HAP-1 (cell line): ENCODE measurements around the gene INSYN2A.

ENCODE experiments used
- DNase-seq, 2 experiments: peaks; one replicate each; pipeline ENCODE4 v3.0.0-alpha.2; 2016 to 2020; ENCODE audit warnings: low spot score in 2 of 2
- H3K27me3 ChIP-seq: fragments of 250-450 bp; sonication (Bioruptor Pico); 2 replicates; pipeline ENCODE4 v1.5.1; 2020; ENCODE audit warnings: low read depth, mild to moderate bottlenecking, moderate library complexity
- H3K36me3 ChIP-seq: fragments of 250-450 bp; sonication (Bioruptor Pico); replicated peaks from 2 replicates; pipeline ENCODE4 v1.5.1; 2020; ENCODE audit warnings: mild to moderate bottlenecking
- H3K4me1 ChIP-seq: fragments of 250-450 bp; sonication (Bioruptor Pico); 2 replicates; pipeline ENCODE4 v1.5.1; 2020; ENCODE audit warnings: mild to moderate bottlenecking
- H3K4me3 ChIP-seq: fragments of 250-450 bp; sonication (Bioruptor Pico); 2 replicates; pipeline ENCODE4 v1.5.1; 2020; ENCODE audit warnings: mild to moderate bottlenecking, moderate library complexity
- H3K9me3 ChIP-seq: fragments of 250-450 bp; sonication (Bioruptor Pico); 2 replicates; pipeline ENCODE4 v1.5.1; 2020; ENCODE audit warnings: mild to moderate bottlenecking, moderate library complexity
- in situ Hi-C: fragments of 300-500 bp; cut with MboI; formaldehyde crosslinking; loops from 3 replicates; pipeline ENCODE4 v1.14.3; 2020; ENCODE audit warnings: low sequenced_read_pairs, inconsistent platforms, mixed read lengths

INSYN2A gene, protein sequence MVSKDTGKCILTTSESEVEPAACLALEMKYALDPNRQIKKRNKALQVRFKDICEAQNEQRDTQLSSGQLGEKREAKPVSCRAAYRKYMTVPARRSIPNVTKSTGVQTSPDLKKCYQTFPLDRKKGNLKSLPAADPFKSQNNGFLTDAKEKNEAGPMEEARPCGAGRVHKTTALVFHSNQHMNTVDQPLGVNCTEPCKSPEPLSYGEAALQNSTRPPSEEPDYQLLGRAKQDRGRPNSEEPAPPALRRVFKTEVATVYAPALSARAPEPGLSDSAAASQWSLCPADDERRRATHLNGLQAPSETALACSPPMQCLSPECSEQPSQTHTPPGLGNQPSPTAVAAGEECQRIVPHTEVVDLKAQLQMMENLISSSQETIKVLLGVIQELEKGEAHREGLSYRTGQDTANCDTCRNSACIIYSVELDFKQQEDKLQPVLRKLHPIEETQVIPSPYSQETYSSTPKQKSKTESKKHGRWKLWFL

DNA sequence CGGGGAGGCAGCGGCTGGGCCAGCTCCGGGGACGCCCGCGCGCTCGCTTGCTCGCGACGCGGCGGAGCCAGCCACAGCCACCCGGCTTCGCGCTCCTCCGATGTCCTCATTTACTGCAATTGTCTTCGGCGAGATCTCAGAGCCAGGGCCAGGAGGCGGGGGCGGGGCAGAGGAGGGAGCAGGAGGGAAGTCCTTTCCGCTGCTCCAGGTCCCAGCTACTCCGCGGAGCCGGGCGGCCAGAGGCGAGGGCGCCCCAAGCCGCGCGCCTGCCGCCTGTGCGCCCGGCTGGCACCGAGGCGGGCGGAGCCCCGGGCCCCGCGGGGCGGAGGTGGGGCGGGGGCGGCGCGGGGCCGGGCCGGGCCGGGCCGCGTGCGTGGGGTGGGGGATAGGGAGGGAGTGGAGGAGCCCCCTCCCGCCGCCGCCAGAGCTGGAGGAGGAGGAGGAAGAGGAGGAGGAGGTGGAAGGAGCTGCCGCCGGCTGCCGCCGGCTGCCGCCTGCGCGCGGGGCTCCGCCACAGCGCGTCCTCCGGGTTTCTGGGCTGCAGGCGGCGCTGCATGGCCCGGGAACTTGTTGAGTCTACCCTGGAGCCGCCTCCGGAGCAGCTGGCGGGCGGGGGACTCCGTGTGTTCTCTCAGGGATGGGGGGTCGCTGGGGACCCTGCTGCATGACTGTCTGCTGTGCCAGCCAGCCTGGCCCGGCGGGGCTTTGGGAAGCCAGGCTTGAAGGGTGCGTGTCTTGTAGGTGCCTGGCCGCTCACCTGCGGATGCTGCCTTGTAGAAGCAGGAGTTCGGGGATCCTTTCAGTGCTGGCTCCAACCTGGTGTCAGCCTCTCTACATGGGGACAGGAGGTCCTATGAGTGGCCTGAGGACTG lies at the start of gene INSYN2A:
Gene INSYN2A, minus strand, starts transcription at position 310 of the 872 bp plus-strand sequence. CDS start 20,196 bp downstream, outside the sequence.
- no peak within 1 kb of the TSS for H3K4me3 ChIP-seq
- no peak for DNase-seq

DNA sequence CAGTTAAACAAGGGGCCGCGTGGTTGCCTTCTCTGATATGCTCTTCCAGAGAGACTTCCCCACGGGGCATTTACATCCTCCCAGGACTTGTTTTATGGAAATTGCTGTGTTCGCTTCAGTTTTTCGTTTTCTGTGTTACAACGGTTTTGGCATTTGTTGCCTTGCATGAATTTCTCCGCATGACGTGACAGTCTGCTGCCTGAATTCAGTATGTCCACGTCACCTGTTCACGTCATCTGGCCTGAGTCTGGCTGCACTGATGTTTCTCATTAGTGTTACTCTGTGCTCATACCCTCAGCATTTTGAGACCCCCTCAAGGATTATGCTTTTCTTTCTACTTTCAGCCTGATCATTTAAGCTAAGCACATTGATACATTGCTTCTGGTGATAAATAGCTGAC lies 49.1 kb upstream of the INSYN2A start:
- no peaks in the 10 kb centered on the region for H3K27me3 ChIP-seq
- in situ Hi-C loops = no loop called here
- DNase-seq = no peak
- no peaks in the 10 kb centered on the region for H3K9me3 ChIP-seq
- H3K4me3 ChIP-seq = no peak overlapping the region
- no peaks in the 10 kb centered on the region; the same call in 1 of the 2 replicates for H3K36me3 ChIP-seq
- H3K4me1 ChIP-seq = no peaks in the 10 kb centered on the region

More for the DNA sequence above, at the start of gene INSYN2A:
- H3K36me3 ChIP-seq = no peaks in the 10 kb centered on the region
- in situ Hi-C loops = no loop called here
- H3K9me3 ChIP-seq = no peaks in the 10 kb centered on the region
- no peaks in the 10 kb centered on the region for H3K27me3 ChIP-seq
- H3K4me1 ChIP-seq = no peaks in the 10 kb centered on the region

DNA sequence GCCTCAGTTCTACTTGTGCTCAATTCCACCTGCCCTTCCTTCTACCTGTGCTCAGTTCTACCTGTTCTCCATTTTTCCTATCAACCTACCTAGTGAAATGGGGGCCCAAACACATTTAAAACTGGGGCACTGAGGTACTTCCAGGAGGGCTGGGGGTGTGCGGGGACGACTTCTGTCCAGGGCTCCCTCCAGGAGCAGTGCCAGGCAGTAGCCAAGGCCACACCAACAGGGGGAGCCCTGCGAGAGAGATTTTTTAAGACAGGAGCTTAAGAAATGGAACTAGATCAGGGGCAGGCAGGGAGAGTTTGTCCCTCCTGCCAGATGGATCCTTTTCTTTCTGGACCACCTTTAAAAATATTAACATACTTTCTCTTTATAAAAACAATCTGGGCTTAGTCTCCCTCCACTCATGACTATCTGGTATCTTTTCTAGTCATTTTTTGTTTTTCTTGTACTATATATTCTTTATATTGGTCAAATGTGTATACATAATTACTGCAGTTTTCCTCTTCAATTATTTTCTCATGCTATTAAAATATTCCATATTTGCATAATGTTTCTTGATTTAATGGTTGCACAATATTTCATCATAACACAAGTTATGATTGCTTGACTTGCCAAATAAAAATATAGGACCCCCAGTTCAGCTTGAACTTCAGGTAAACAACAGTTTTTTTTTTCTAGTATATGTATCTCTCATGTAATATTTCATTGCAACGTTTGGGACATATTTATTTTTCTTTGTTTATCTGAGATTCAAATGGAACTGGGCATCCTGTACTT lies 47.3 kb upstream of the INSYN2A start:
- DNase-seq = peak; percentile 12 to 74
- H3K36me3 ChIP-seq = no peaks in the 10 kb centered on the region; the same call in 1 of the 2 replicates

DNA sequence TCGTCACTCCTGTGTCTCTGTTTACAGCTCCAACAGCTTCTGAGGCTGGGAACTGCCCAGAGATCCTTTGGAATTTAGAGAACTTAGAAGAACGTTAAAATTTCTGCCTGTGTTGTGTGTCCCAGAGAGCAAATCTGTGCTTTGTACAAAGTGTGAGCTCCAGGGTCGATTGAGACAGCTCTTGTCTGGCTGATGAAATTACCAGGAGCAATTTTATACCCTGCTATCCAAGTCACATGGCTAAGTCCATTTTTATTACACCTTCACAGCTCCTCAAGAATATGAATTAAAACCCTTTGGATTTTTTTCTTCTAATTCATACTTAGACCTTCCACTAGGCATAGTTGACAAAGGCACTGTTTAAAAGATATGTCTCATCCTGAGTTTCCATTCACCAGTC lies 46.5 kb upstream of the INSYN2A start:
- H3K27me3 ChIP-seq = no peaks in the 10 kb centered on the region
- no peaks in the 10 kb centered on the region for H3K4me1 ChIP-seq
- H3K4me3 ChIP-seq = no peak overlapping the region
- DNase-seq = no peak
- in situ Hi-C loops = no loop called here
- H3K9me3 ChIP-seq = no peaks in the 10 kb centered on the region
- no peaks in the 10 kb centered on the region for H3K36me3 ChIP-seq

More for the DNA sequence above, 47.3 kb upstream of the INSYN2A start:
- in situ Hi-C loops = no loop called here
- Histone ChIP-seq H3K9me3 (no peaks in the 10 kb centered on the region), H3K4me3 (no peak overlapping the region), H3K4me1 (no peaks in the 10 kb centered on the region), H3K27me3 (no peaks in the 10 kb centered on the region)

DNA sequence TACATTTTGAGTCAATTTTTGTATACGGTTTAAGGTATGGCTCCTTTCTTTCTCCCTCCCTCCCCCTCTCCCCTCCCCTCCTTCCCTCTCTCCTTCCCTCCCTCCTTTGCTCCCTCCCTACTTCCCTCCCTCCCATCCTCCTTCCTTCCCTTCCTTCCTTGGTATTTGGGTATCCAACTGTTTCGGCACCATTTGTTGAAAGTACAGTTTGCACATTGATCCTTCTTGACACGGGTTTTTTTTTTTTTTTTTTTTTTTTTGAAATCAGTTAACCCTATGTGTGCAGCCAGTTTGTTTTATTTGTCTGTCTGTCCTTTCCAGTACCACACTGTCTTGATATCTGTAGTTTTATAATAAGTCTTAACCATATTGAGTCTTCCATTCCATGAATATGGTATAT lies 39.9 kb upstream of the INSYN2A start:
- no peak overlapping the region for H3K4me3 ChIP-seq
- H3K36me3 ChIP-seq = no peaks in the 10 kb centered on the region
- no peaks in the 10 kb centered on the region for H3K27me3 ChIP-seq
- in situ Hi-C loops = no loop called here
- H3K4me1 ChIP-seq = peaks cover 13% of the 10 kb centered on the region
- DNase-seq = no peak
- no peaks in the 10 kb centered on the region for H3K9me3 ChIP-seq

DNA sequence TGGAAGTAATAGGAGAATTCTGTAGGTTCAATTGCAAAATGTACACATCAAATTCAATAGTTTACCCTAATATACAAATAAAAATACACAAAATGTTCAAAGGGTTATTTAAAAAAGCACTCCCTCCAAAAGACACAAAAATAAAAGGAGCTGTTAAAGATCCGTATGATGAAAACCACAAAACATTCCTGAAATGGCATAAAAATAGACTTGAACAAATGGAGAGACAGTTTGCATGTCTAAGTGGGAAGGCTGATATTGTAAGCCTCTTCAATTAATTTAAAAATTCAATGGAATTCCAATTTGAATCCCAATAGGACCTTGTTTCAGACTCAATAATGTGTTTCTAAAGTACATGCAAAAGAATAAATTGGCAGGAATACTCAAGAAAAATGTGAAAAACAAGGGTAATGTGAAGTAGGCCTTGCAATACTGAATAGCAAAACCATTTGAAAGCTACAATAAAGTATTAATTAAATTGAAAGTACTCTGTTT lies 38.0 kb upstream of the INSYN2A start:
- peak in 1 of 2 experiments; percentile 96 for DNase-seq
- Histone ChIP-seq H3K4me1 (peaks cover 13% of the 10 kb centered on the region), H3K9me3 (no peaks in the 10 kb centered on the region), H3K4me3 (no peak overlapping the region), H3K36me3 (no peaks in the 10 kb centered on the region), H3K27me3 (no peaks in the 10 kb centered on the region)
- in situ Hi-C loops = no loop called here

DNA sequence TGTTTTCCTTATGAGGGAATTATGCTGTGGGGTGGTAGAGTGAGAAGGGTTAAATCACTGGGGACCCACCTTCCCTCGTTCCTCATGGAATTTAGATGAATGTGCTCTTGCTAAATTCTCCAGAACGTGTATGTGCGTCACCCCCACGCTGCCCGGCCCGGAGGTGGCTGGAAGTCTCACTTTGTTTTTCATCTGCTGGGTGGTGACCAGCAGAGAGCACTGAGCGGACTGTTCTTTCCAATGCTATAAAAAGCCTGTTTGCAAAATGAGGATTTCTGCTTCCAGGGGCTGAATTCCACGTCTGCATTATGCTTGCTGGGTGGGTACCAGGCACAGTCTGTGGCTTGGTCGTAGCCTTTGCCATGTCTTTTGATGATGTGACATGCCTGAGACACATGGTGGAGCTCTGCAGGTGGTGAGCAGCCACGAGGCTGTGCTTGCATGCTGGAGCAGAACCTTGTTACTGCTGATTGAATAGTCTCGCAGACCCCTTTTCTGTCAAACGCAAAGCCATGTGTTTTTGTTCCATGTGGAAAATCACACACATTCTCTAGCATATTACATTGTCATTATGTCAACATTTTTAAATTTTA lies 31.9 kb upstream of the INSYN2A start:
- in situ Hi-C loops = no loop called here
- Histone ChIP-seq H3K27me3 (no peaks in the 10 kb centered on the region), H3K36me3 (no peaks in the 10 kb centered on the region), H3K4me3 (no peak overlapping the region), H3K9me3 (no peaks in the 10 kb centered on the region), H3K4me1 (peaks cover under 1% of the 10 kb centered on the region; the same call in 1 of the 2 replicates)
- no peak for DNase-seq

DNA sequence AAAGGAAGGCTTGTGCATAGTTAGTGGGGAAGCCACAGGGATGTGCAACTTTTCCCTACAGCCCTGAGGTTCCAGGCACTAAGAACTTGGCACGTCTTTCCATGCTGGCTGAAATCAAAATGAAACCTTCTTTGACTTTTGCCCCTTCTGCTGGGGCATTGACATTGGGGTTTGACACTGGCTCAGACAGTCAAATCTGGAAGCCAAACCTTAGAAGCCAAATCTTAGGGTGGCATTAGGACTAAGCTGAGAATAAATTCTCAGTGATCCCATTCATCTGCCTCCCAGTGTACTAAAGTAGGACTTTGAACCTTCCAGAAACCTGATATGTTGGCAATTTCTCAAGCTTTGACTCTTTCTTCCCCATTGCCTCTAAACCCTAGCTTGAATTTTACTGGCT lies 31.3 kb upstream of the INSYN2A start:
- in situ Hi-C loops = no loop called here
- DNase-seq = no peak
- Histone ChIP-seq H3K4me1 (no peaks in the 10 kb centered on the region), H3K4me3 (no peak overlapping the region), H3K36me3 (no peaks in the 10 kb centered on the region), H3K27me3 (no peaks in the 10 kb centered on the region), H3K9me3 (no peaks in the 10 kb centered on the region)

DNA sequence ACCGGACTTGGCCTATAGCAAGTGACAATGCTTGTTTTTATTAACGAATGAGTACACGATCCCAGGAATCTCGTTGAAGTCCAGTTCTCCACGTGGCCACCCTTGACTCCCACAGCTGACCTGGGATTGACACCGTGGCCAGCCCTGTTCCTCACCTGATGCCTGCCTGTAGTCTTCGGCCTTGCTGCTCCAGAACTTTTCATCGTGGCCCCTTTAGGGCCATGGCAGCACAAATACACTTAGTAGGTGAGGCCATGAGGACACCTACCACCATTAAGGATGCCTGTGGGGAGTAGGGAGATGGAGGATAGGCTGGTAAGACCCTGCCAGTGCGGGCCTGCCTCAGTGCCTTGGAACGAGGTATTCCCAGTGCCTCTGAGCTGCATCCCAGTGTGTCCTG lies 30.6 kb upstream of the INSYN2A start:
- Histone ChIP-seq H3K9me3 (no peaks in the 10 kb centered on the region), H3K36me3 (no peaks in the 10 kb centered on the region), H3K27me3 (no peaks in the 10 kb centered on the region), H3K4me3 (no peak overlapping the region), H3K4me1 (no peaks in the 10 kb centered on the region)
- DNase-seq = no peak
- in situ Hi-C loops = no loop called here

DNA sequence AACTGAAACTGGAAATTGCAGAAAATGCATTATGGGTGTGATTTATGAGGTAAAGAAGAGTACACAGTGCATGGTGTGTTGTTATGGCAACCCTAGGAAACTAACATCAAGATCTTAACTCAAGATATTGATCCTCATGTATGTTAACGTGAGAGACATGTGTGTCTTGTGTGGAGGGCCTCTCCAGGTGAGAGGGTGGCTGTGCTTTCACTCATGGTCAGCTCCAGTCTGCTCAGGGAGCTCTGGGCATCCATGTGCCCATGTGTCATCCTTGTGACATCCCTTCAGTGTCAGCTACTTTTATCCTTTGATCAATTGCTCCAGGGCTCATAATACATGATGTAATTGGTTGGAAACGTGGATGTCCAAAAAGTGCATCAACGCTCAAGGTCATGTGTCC lies 24.9 kb upstream of the INSYN2A start:
- in situ Hi-C loops = no loop called here
- Histone ChIP-seq H3K4me3 (no peak overlapping the region), H3K36me3 (no peaks in the 10 kb centered on the region), H3K9me3 (no peaks in the 10 kb centered on the region), H3K27me3 (no peaks in the 10 kb centered on the region), H3K4me1 (no peaks in the 10 kb centered on the region)
- no peak for DNase-seq

DNA sequence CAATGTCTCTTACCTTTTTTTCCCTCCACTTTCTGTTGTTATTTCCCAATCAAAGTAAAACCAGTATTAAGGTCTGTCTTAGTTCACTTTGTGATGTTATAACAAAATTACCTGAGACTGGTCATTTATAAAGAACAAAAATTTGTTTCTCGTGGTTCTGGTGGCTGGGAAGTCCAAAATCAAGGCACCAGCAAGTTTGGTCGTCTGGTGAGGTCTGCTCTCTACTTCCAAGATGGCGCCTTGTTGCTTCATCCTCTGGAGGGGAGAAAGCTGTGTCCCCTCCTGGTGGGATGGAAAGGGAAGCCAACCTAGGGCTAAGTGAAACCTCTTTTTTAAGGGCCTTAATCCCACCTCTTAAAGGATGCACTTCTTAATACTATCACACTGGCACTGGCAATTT lies 22.3 kb upstream of the INSYN2A start:
- H3K4me1 ChIP-seq = no peaks in the 10 kb centered on the region
- in situ Hi-C loops = no loop called here
- DNase-seq = no peak
- H3K4me3 ChIP-seq = no peak overlapping the region
- no peaks in the 10 kb centered on the region for H3K36me3 ChIP-seq
- no peaks in the 10 kb centered on the region for H3K9me3 ChIP-seq
- H3K27me3 ChIP-seq = no peaks in the 10 kb centered on the region

DNA sequence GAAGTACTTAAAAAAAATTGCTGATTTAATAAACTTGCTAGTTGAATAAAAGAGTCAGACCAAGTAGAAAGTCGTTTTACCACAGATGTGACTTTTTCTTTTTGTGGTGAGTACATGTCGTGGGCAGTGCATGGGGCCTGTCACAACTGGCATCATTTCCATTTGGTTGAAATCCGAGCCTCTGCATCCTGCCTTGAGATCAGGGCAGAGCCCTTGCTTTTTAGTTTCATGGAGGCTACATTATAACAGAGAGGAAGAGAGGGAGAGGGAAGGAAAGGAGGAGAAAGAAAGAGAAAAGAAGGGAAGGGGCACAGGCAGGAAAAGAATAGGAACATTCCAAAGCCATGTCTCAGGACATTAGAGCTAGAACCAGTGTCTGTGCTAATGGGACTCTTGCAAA lies 20.4 kb upstream of the INSYN2A start:
- Histone ChIP-seq H3K27me3 (no peaks in the 10 kb centered on the region), H3K36me3 (no peaks in the 10 kb centered on the region), H3K9me3 (no peaks in the 10 kb centered on the region), H3K4me3 (no peak overlapping the region), H3K4me1 (no peaks in the 10 kb centered on the region)
- in situ Hi-C loops = no loop called here
- DNase-seq = no peak

DNA sequence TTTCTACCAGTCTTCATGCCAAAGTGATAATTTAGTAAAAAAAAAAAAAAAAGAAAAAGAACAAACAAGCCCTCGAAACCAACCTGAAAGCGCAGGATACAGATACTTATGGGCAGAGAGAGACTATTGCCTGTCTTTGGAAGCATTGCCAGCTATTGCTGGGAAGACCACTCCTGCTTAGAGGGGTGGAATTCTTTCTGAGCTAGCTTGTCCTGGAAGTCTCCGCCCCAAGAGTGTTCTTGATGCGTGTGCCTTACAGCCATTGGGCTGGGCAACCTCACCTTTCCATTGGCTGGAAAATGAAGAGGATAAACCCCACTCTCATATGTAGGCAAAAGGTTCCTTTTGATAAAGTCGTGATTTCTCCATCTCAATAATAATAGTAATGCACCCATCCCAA lies 19.9 kb upstream of the INSYN2A start:
- no peaks in the 10 kb centered on the region for H3K27me3 ChIP-seq
- in situ Hi-C loops = no loop called here
- no peaks in the 10 kb centered on the region for H3K36me3 ChIP-seq
- no peaks in the 10 kb centered on the region for H3K4me1 ChIP-seq
- H3K9me3 ChIP-seq = no peaks in the 10 kb centered on the region
- no peak overlapping the region for H3K4me3 ChIP-seq
- DNase-seq = no peak
